Spinal cord (tissue), 10 donors: ENCODE results near the gene GUCA1A. TPM values are rescaled to one million over a fixed set of nuclear protein-coding genes. Genes with fewer than 3 reads are reported as not detected.

Experiments
- DNase-seq, 6 donors: peaks; one replicate each; pipeline versions ENCODE4 v3.0.0 to v3.0.0-alpha.2; 2013 to 2015; ENCODE audit warnings: low spot score in 6 of 6, low read depth in 4 of 6
- H3K27ac ChIP-seq: one replicate; pipeline ENCODE4 v1.5.1; 2013; ENCODE audit warnings: low read depth, low read length, control low read depth
- H3K27me3 ChIP-seq: one replicate; pipeline ENCODE4 v1.6.1; 2013; ENCODE audit warnings: low read length; ENCODE audit not compliant: control insufficient read depth, insufficient read depth
- H3K36me3 ChIP-seq: one replicate; pipeline ENCODE4 v1.6.1; 2013; ENCODE audit warnings: low read length; ENCODE audit not compliant: control insufficient read depth, insufficient read depth
- H3K4me1 ChIP-seq: one replicate; pipeline ENCODE4 v1.6.1; 2013; ENCODE audit warnings: low read length; ENCODE audit not compliant: control insufficient read depth, insufficient read depth
- H3K4me3 ChIP-seq: one replicate; pipeline ENCODE4 v1.5.1; 2013; ENCODE audit warnings: low read depth, low read length, control low read depth
- H3K9me3 ChIP-seq: one replicate; pipeline ENCODE4 v1.6.1; 2013; ENCODE audit warnings: low read length; ENCODE audit not compliant: control insufficient read depth, insufficient read depth
- WGBS: methylation state at CpG from one replicate; pipeline ENCODE4 v1.1.5; 2013; ENCODE audit warnings: missing lambda C conversion rate; ENCODE audit not compliant: insufficient coverage; 5-methylcytosine and 5-hydroxymethylcytosine counted together
- polyA plus RNA-seq, 2 donors: library from polyadenylated mRNA; unstranded; fragments of 120-200 nt; gene quantifications; one replicate each; pipeline ENCODE4 v1.2.1, GENCODE V29; 2013; ENCODE audit not compliant: insufficient read length in 2 of 2
- total RNA-seq, 2 donors: library from RNA; depleted of rRNA in 1 of 2; stranded (reverse); fragments of 120-200 nt in 1 of 2; fragments of >200 nt in 1 of 2; gene quantifications; one replicate each; pipeline versions ENCODE4 v1.2.3 to v1.2.4, GENCODE V29; 2013 to 2014
- donor health status: healthy.

Gene GUCA1A
- total and polyA plus RNA-seq, 4 donors: 1.5 to 5.8 (median 3.1) TPM

DNA sequence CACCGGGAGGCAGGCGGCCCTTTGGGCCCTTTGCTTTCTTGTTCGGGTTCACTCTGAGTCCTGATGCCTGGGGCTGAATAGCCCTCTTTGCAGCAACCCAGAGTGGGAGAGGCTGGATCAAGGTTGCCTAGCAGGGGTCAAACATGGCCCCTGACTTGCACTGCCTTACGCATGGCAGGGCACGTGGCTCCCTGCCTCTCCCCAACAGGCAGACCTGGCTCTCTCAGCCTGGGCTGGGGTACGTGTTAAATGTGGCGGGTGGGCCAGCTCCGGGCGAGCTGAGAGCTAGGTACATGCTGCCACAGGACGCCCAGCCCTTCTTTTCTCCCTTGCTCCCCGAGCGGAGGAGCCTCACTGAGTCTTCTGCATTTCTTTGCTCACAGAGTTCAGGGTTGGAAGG is 38.0 kb upstream of the GUCA1A start:
- H3K27ac ChIP-seq: no peak overlapping the region

DNA sequence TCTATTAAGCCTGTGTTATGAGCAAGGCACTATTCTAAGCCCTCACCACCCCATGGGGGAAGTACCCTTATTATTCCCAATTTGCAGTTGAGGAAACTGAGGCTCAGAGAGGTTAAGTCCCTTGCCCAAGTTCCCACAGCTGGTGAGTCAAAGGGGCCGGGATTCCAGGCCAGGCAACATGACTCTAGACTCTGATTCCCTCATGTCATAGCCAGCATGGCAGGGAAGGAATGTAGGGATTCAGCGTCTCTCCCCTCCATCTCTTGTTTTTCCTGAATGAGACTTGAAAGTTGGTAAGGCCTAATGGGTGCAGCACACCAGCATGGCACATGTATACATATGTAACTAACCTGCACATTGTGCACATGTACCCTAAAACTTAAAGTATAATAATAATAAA is 37.4 kb upstream of the GUCA1A start:
- peaks cover 6% of the 10 kb centered on the region for H3K4me1 ChIP-seq
- no peaks in the 10 kb centered on the region for H3K9me3 ChIP-seq
- no peaks in the 10 kb centered on the region for H3K27me3 ChIP-seq
- no peak overlapping the region for H3K27ac ChIP-seq
- no CpG with 5 or more reads among the region's 2 CpGs for WGBS
- no peak for DNase-seq
- no peaks in the 10 kb centered on the region for H3K36me3 ChIP-seq
- no peak overlapping the region for H3K4me3 ChIP-seq

More for the DNA sequence above, 38.0 kb upstream of the GUCA1A start:
- no peak overlapping the region for H3K4me3 ChIP-seq
- peaks cover 6% of the 10 kb centered on the region for H3K4me1 ChIP-seq
- DNase-seq: no peak
- whole genome bisulfite sequencing: 71% methylated on average over 9 of the region's 12 CpGs
- no peaks in the 10 kb centered on the region for H3K9me3 ChIP-seq
- no peaks in the 10 kb centered on the region for H3K27me3 ChIP-seq
- no peaks in the 10 kb centered on the region for H3K36me3 ChIP-seq

DNA sequence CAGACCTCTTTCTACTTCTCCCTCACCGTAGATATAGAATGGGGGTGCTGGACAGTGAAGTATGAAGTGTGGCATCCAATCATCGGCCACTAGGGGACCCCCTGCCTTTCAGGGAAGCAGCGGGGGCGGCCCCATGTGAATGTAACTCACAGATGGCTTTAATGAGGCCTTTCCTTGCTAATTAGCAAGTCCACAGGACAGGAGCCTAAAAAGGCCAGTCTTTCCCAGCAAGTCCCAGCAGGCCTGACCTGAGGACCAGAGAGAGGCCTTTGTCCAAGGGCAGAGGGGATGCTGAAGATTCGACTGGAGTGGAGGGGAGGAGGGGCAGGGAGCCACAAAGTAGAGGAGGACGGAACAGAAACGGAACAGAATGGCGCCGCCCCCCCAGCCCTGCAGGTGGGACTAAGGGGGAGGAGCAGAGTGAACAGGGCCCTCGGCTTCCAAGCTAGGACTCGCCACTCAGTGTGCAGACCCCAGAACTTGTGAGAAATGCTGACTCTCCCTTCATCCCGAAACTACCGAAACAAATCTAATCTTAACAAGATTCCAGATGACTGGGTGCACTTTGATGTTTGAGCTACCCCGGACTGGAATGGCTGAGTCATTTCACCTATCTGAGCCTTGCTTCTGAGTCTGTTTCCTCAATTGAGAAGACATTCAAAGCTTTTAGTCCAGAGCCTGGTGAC is 36.5 kb upstream of the GUCA1A start:
- Histone ChIP-seq H3K9me3 (no peaks in the 10 kb centered on the region), H3K4me1 (peaks cover 7% of the 10 kb centered on the region), H3K27me3 (peaks cover 7% of the 10 kb centered on the region), H3K27ac (no peak overlapping the region), H3K4me3 (no peak overlapping the region), H3K36me3 (no peaks in the 10 kb centered on the region)
- 13% methylated on average over 9 of the region's 14 CpGs for WGBS
- DNase-seq: peak in 2 of 6 donors; percentile 41 to 47

GRCh38 chr6:42137194-42137753 is 35.9 kb upstream of the GUCA1A start:
- peaks cover 13% of the 10 kb centered on the region for H3K27me3 ChIP-seq
- no peaks in the 10 kb centered on the region for H3K9me3 ChIP-seq
- peaks cover 14% of the 10 kb centered on the region for H3K4me1 ChIP-seq
- WGBS: 42% methylated on average over 2 of the region's 7 CpGs
- no peak for DNase-seq
- H3K4me3 ChIP-seq: no peak overlapping the region
- H3K27ac ChIP-seq: no peak overlapping the region
- H3K36me3 ChIP-seq: no peaks in the 10 kb centered on the region

GRCh38 chr6:42138190-42138589 is 35.0 kb upstream of the GUCA1A start:
- no peak overlapping the region for H3K27ac ChIP-seq
- H3K4me1 ChIP-seq: peaks cover 20% of the 10 kb centered on the region
- H3K4me3 ChIP-seq: no peak overlapping the region
- no peak for DNase-seq
- H3K9me3 ChIP-seq: no peaks in the 10 kb centered on the region
- 100% methylated on average over 6 of the region's 6 CpGs for WGBS
- peaks cover 22% of the 10 kb centered on the region for H3K27me3 ChIP-seq
- no peaks in the 10 kb centered on the region for H3K36me3 ChIP-seq

DNA sequence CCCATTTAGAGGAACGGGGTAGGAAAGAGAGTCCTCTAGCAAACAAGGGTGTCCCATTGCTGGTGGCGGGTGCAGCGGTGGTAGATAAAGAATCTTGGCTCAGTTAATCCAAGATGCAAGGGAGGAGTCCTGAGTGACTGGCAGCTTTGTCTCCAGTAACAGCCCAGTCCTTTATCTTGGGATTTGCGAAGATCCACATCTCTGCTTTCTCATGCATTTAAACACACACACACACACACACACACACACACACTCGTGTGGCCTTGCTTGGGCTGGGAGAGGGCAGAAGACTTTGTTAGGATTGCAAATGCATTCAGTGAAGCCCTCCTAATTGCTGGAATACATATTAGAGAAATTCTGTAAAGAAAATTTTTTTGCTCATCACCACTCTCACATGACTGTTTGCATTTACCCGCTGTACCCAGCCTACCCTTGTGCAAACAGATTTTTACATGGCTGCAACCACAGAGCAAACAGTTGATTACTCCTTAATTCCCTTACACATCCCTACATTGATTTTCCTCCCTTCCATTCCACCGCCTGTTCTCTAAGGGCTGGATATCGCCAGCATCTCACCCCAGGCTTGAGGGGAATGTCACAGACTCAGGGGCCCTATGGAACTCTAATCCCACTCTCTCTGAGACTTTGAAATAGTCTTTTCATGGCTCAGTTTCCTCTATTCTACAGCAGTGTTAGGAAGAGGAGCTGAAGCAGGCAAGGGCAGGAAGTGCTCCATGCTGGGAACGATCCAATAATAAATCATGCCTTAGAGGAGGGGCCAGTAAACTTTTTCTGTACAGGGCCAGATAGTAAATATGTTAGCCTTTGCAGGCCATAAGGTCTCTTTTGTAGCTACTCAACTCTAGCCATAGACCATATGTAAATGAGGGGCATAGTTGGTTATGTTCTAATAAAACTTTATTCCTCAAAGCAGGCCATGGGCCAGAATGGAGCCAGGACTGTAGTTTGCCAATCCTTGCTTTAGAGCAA is 34.2 kb upstream of the GUCA1A start:
- Histone ChIP-seq H3K9me3 (no peaks in the 10 kb centered on the region), H3K4me3 (no peak overlapping the region), H3K36me3 (no peaks in the 10 kb centered on the region), H3K4me1 (peaks cover 20% of the 10 kb centered on the region), H3K27me3 (peaks cover 27% of the 10 kb centered on the region), H3K27ac (no peak overlapping the region)
- DNase-seq: peak in 1 of 6 donors; percentile 10
- 63% methylated on average over 7 of the region's 9 CpGs for WGBS

DNA sequence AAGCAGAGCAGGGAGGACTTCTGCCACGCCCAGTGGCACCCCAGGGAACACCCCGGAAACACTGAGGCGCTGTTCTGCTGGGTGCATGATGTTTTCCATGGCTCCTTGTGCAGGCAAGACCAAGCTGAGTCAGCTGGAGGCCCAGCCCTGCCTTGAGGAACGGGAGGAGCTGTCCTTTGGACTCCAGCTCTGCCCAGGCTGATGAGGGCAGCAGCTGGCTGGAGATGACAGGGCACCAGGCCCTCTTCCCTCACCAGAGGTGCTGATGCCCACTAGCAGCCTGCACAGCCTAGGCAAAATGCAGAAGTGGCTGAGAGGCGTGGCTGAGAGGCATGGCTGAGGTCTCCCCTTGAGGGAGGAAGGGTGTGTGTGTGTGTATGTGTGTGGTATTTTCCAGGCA is 33.1 kb upstream of the GUCA1A start:
- 80% methylated on average over 5 of the region's 5 CpGs for WGBS
- Histone ChIP-seq H3K27ac (no peak overlapping the region), H3K36me3 (no peaks in the 10 kb centered on the region), H3K27me3 (peaks cover 27% of the 10 kb centered on the region), H3K4me1 (peaks cover 20% of the 10 kb centered on the region), H3K4me3 (no peak overlapping the region), H3K9me3 (no peaks in the 10 kb centered on the region)
- no peak for DNase-seq

DNA sequence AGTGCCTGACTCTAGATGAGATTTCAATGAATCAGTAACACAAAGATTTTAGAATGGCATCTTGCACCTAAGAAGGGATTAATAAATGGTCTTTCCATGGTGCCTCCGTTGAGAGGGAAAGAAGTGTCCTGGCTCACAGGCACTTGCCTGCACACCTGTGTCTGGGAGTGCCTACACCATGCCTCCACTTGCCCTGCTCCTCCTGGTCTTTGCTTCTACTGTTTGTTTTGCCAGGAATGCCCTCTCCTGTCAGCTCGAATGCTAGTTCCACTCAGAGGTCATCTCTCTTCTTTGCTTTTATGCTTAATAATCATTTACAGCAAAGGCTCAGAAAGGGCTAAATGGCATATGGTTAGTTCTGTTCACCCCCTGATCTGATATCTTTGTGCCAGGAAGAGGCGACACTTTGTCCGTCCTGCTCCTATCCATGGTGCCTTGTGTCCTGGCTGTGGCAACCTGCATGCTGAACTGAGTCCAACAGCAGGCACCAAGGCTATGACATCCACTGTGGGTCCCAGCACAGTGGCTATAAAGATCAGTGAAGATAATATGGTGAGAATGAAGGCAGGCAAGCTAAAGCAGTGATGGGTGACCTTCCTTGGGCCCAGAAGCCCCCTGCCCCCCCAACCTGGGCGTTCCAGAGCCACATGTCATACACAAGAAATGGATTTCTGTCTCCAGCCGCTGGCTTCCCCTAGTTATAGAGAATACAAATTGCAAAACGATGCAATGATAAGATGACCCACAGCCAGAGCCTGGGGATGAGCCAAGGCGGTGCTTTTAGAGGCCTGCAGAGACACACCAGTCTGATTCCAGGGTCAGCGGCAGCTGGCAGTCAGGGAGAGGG is 32.2 kb upstream of the GUCA1A start:
- no peak overlapping the region for H3K27ac ChIP-seq

GRCh38 chr6:42141603-42142117 is 31.5 kb upstream of the GUCA1A start:
- Histone ChIP-seq H3K27me3 (peaks cover 27% of the 10 kb centered on the region), H3K4me3 (no peak overlapping the region), H3K9me3 (no peaks in the 10 kb centered on the region), H3K27ac (no peak overlapping the region), H3K36me3 (no peaks in the 10 kb centered on the region), H3K4me1 (peaks cover 16% of the 10 kb centered on the region)
- WGBS: 60% methylated on average over 7 of the region's 13 CpGs
- no peak for DNase-seq

More for the DNA sequence above, 32.2 kb upstream of the GUCA1A start:
- DNase-seq: peak in 1 of 6 donors; percentile 16
- Histone ChIP-seq H3K27me3 (peaks cover 27% of the 10 kb centered on the region), H3K4me1 (peaks cover 20% of the 10 kb centered on the region), H3K36me3 (no peaks in the 10 kb centered on the region), H3K9me3 (no peaks in the 10 kb centered on the region), H3K4me3 (no peak overlapping the region)
- 69% methylated on average over 7 of the region's 9 CpGs for WGBS
